SU-DHL-6 (cell line): ENCODE results near the gene FOXP2.

ENCODE experiments used
- H2AFZ ChIP-seq: fragments of 200-600 bp; sonication (generic); 2 replicates; pipeline ENCODE4 v1.6.1; 2014; ENCODE audit warnings: low read depth, mild to moderate bottlenecking, moderate library complexity, mixed read lengths, antibody characterized with exemption, low read length; ENCODE audit not compliant: severe bottlenecking
- H3F3A ChIP-seq: fragments of 200-600 bp; shearing (Covaris generic); 2 replicates; pipeline ENCODE4 v1.6.0; 2016; ENCODE audit warnings: antibody characterized with exemption, mild to moderate bottlenecking; ENCODE audit not compliant: insufficient read depth
- H3K27ac ChIP-seq: fragments of 200-600 bp; sonication (generic); 2 replicates; pipeline ENCODE4 v1.5.1; 2016; ENCODE audit warnings: low read depth, mild to moderate bottlenecking, low read length, moderate library complexity, mixed read lengths
- H3K27me3 ChIP-seq: fragments of 200-600 bp; sonication (generic), shearing (Covaris generic); 2 replicates; pipeline ENCODE4 v1.6.0; 2014; ENCODE audit warnings: mild to moderate bottlenecking, low read length
- H3K36me3 ChIP-seq: fragments of 200-600 bp; sonication (generic); 2 replicates; pipeline ENCODE4 v1.6.1; 2014; ENCODE audit warnings: mild to moderate bottlenecking, low read length, mixed read lengths
- H3K4me2 ChIP-seq: fragments of 300-600, 200-600 bp; shearing (Covaris generic), sonication (generic); 2 replicates; pipeline ENCODE4 v1.6.0; 2014; ENCODE audit warnings: low read length, low read depth, mild to moderate bottlenecking; ENCODE audit not compliant: poor library complexity, severe bottlenecking
- H3K4me3 ChIP-seq: fragments of 200-600 bp; sonication (generic); 2 replicates; pipeline ENCODE4 v1.5.1; 2014; ENCODE audit warnings: antibody characterized with exemption, low read length, mild to moderate bottlenecking, mixed read lengths; ENCODE audit not compliant: insufficient read depth, poor library complexity, severe bottlenecking
- H3K79me2 ChIP-seq: fragments of 200-600 bp; sonication (generic); 2 replicates; pipeline ENCODE4 v1.6.1; 2014; ENCODE audit warnings: mild to moderate bottlenecking, low read length, moderate library complexity; ENCODE audit not compliant: insufficient read depth
- H3K9ac ChIP-seq: fragments of 200-600 bp; sonication (generic); 2 replicates; pipeline ENCODE4 v1.7.0; 2014; ENCODE audit warnings: mild to moderate bottlenecking, low read length
- H3K9me2 ChIP-seq: fragments of 200-600 bp; sonication (generic); replicated peaks from 2 replicates; pipeline ENCODE4 v1.6.1; 2014; ENCODE audit warnings: low read length; ENCODE audit not compliant: insufficient read depth
- H3K9me3 ChIP-seq: fragments of 200-600 bp; sonication (generic); 2 replicates; pipeline ENCODE4 v1.6.1; 2014; ENCODE audit warnings: low read length, mixed read lengths; ENCODE audit not compliant: insufficient read depth
- H4K20me1 ChIP-seq: fragments of 200-600 bp; sonication (generic); 2 replicates; pipeline ENCODE4 v1.6.1; 2014; ENCODE audit warnings: low read depth, mild to moderate bottlenecking, antibody characterized with exemption, low read length, moderate library complexity, mixed read lengths
- CTCF ChIP-seq: fragments of 200-600 bp; sonication (generic); IDR thresholded peaks from one replicate; pipeline ENCODE4 v1.5.1; 2017; ENCODE audit warnings: antibody characterized with exemption, mild to moderate bottlenecking, low read length, moderate library complexity; ENCODE audit not compliant: insufficient read depth, poor library complexity, severe bottlenecking
- EZH2phosphoT487 ChIP-seq: fragments of 200-600 bp; sonication (generic), shearing (Covaris generic); conservative IDR thresholded peaks from 2 replicates; pipeline ENCODE4 v1.6.1; 2018; ENCODE audit warnings: mild to moderate bottlenecking, antibody characterized with exemption, low read length, moderate library complexity, mixed read lengths

The FOXP2 gene

DNA sequence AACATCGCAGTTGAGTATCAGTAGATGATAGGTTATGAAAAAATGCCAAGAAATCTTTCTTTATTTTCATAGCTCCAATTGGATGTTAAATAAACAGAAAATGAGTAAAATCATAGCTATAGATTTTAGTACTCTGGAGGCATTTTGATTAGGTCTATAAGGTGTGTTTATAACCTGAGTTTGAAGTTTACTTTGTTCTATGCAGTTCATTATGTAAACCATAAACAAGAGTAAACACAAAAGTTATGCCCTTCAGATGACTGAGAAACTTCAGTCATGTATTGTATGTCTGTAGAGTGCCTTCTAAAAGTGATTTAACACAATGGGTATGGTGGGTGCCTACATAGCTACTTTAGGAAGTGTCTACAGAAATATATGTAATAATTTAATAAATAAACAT, 13.6 kb downstream of the FOXP2 start:
- no peak overlapping the region for H3K4me2 ChIP-seq
- no peaks in the 10 kb centered on the region for H3K79me2 ChIP-seq
- no peak overlapping the region for H3K27ac ChIP-seq
- H3K9me3 ChIP-seq: no peaks in the 10 kb centered on the region
- no peaks in the 10 kb centered on the region for H3K27me3 ChIP-seq
- no peak overlapping the region for H2AFZ ChIP-seq
- TF ChIP-seq EZH2phosphoT487: no peak
- TF ChIP-seq CTCF: no peak
- no peak overlapping the region for H3K4me3 ChIP-seq
- no peaks in the 10 kb centered on the region for H3K36me3 ChIP-seq
- H3F3A ChIP-seq: no peaks in the 10 kb centered on the region
- no peaks in the 10 kb centered on the region; the same call in 1 of the 2 replicates for H4K20me1 ChIP-seq
- no peak overlapping the region for H3K9ac ChIP-seq
- H3K9me2 ChIP-seq: no peaks in the 10 kb centered on the region

DNA sequence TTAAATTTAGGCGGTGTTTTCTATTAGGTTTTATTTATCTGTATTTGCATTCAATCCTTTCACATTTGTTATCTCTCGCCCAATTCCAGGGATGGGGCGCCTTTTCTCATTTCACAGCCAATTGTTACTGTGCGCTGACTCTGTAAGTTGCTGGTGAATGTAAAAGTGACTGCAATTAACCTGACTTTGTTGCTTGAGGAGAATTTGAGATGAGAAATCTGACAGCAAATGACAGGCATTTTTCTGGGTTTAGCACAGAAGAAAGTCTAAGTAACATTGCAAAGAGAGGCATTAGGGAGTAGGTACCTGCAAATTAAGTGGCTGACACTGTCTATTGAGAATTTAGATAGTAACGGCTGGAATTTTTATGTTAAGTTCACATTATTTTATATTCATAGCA, 16.6 kb downstream of the FOXP2 start:
- H3K27me3 ChIP-seq: no peaks in the 10 kb centered on the region
- no peaks in the 10 kb centered on the region for H3K36me3 ChIP-seq
- H3K9ac ChIP-seq: no peak overlapping the region
- H3K4me3 ChIP-seq: no peak overlapping the region
- no peak overlapping the region for H3K4me2 ChIP-seq
- TF ChIP-seq EZH2phosphoT487 (no peak), CTCF (no peak)
- H4K20me1 ChIP-seq: no peaks in the 10 kb centered on the region; the same call in 1 of the 2 replicates
- no peak overlapping the region for H2AFZ ChIP-seq
- no peaks in the 10 kb centered on the region for H3K79me2 ChIP-seq
- H3K9me2 ChIP-seq: no peaks in the 10 kb centered on the region
- no peaks in the 10 kb centered on the region for H3K9me3 ChIP-seq
- no peaks in the 10 kb centered on the region for H3F3A ChIP-seq
- no peak overlapping the region for H3K27ac ChIP-seq

DNA sequence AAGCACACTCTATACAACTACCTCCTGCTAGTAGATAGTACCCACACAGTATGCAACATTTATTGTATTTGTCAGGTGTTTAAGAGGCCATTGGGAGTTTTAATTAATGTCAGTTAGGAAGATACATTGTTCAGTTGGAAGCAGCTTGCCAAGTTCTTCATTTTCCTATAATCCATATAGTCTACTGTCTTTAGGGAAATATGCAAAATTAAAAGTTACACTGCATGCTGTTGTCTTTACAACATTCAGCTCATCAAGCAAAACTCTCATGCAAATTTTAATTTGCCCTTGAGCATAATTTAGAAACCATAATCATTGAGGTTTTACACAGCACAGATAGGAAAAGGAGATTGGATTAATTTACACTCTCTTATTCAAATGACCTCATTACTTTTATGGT, 17.4 kb downstream of the FOXP2 start:
- Histone ChIP-seq H3K27me3 (no peaks in the 10 kb centered on the region), H3K9me2 (no peaks in the 10 kb centered on the region)

More for the DNA sequence above, 17.4 kb downstream of the FOXP2 start:
- H2AFZ ChIP-seq: no peak overlapping the region
- no peak overlapping the region for H3K27ac ChIP-seq
- no peak for TF ChIP-seq CTCF
- TF ChIP-seq EZH2phosphoT487: no peak
- H4K20me1 ChIP-seq: no peaks in the 10 kb centered on the region; the same call in 1 of the 2 replicates
- no peak overlapping the region for H3K9ac ChIP-seq
- no peak overlapping the region for H3K4me3 ChIP-seq
- no peaks in the 10 kb centered on the region for H3K9me3 ChIP-seq
- H3K79me2 ChIP-seq: no peaks in the 10 kb centered on the region
- H3K36me3 ChIP-seq: no peaks in the 10 kb centered on the region
- H3F3A ChIP-seq: no peaks in the 10 kb centered on the region
- H3K4me2 ChIP-seq: no peak overlapping the region
